Measurements from ENCODE around the gene MIPEP. TPM values are rescaled to one million over a fixed set of nuclear protein-coding genes. Genes with fewer than 3 reads are reported as not detected.
A peak's percentile ranks its signal among the peaks of the same experiment; 100 is the strongest.

The MIPEP gene
- total and polyA plus RNA-seq, 9 of the 15 experiments (the other 6 are each of a cell fraction or from before 2014, with no cell fraction given) = 1.7 to 19.3 (median 13.1) TPM

DNA sequence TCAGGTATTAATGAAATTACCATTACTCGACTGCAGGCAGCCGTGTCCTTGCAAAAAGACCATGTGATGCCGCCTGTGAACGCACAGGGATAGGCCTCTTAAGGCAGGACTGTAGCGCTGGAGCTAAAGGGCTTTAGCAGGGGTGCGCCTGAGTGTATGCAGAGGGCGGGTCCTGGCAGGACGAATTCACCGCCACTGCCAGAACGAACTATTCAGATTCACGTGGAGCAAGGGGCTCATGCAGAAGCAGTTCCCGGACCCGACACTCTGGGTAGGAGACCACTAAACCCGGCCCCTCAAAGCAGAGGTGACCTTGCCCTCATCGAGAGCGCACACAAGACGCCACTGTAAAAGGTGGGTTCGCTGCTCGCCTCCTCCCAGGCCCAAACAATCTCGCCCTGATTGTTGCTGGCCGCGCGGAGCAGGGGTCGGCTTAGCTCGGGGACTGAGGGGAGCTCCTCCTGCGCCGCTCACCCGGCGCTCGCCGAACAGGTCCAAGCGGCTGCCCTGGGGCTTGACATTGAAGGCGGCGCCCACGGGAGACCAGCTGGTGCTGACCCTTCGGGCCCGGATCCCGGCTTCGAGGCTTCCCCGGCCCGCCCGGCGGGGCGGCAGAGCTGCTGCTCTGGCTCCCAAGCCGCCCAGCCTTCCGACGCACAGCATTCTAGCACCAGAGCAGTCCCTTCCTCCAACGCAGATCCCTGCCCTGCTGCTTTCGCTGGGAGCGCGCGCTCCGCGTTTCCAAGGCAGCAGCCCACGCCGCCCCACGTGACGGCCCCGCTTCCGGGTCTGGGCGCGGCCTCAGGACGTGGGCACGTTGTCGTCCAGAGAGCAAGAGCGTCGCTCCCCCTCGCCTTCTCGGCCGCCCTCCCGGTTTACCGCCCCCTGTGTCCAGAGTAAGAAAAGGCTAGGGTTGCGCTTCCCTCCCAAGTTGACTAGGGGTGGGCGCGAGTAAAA lies at the start of gene MIPEP (continued):
- TF ChIP-seq TOE1 (IDR thresholded peaks at IDR 0.05; ENCODE audit: borderline replicate concordance) (peak; percentile 69; the same call in 1 of the 2 replicates), TOE1 (CRISPR knock-in tag; IDR thresholded peaks at IDR 0.05; ENCODE audit: borderline replicate concordance, low read depth) (no peak), POLR2G (IDR thresholded peaks at IDR 0.05; ENCODE audit: low read depth, low read length) (peak; percentile 73), BACH1 (tag; IDR thresholded peaks at IDR 0.05) (no peak), RBBP5 (IDR thresholded peaks at IDR 0.05; ENCODE audit: borderline replicate concordance, insufficient read depth, low read length, poor library complexity, severe bottlenecking) (peak; percentile 78), ATF7 (IDR thresholded peaks at IDR 0.05) (peak; percentile 56), ARNT (IDR thresholded peaks at IDR 0.05) (no peak), KLF16 (IDR thresholded peaks at IDR 0.05) (0 out of 2 replicates have a peak, but pooled peaks have one; percentile 18), POLR2AphosphoS5 (IDR thresholded peaks at IDR 0.05; ENCODE audit: control insufficient read depth, insufficient read depth, low read depth, low read length) (0 out of 2 replicates have a peak, but pooled peaks have one; percentile 20)
- TF ChIP-seq, protein P1, sequence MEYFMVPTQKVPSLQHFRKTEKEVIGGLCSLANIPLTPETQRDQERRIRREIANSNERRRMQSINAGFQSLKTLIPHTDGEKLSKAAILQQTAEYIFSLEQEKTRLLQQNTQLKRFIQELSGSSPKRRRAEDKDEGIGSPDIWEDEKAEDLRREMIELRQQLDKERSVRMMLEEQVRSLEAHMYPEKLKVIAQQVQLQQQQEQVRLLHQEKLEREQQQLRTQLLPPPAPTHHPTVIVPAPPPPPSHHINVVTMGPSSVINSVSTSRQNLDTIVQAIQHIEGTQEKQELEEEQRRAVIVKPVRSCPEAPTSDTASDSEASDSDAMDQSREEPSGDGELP (CRISPR knock-in tag; IDR thresholded peaks at IDR 0.05; ENCODE audit: borderline replicate concordance) = peak; percentile 88
- TF ChIP-seq, protein P2, sequence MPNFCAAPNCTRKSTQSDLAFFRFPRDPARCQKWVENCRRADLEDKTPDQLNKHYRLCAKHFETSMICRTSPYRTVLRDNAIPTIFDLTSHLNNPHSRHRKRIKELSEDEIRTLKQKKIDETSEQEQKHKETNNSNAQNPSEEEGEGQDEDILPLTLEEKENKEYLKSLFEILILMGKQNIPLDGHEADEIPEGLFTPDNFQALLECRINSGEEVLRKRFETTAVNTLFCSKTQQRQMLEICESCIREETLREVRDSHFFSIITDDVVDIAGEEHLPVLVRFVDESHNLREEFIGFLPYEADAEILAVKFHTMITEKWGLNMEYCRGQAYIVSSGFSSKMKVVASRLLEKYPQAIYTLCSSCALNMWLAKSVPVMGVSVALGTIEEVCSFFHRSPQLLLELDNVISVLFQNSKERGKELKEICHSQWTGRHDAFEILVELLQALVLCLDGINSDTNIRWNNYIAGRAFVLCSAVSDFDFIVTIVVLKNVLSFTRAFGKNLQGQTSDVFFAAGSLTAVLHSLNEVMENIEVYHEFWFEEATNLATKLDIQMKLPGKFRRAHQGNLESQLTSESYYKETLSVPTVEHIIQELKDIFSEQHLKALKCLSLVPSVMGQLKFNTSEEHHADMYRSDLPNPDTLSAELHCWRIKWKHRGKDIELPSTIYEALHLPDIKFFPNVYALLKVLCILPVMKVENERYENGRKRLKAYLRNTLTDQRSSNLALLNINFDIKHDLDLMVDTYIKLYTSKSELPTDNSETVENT (CRISPR knock-in tag; IDR thresholded peaks at IDR 0.05) = peak; percentile 90
- TF ChIP-seq, protein P3, sequence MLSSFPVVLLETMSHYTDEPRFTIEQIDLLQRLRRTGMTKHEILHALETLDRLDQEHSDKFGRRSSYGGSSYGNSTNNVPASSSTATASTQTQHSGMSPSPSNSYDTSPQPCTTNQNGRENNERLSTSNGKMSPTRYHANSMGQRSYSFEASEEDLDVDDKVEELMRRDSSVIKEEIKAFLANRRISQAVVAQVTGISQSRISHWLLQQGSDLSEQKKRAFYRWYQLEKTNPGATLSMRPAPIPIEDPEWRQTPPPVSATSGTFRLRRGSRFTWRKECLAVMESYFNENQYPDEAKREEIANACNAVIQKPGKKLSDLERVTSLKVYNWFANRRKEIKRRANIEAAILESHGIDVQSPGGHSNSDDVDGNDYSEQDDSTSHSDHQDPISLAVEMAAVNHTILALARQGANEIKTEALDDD (IDR thresholded peaks at IDR 0.05) = 0 out of 2 replicates have a peak, but pooled peaks have one; percentile 22
- TF ChIP-seq, protein P4, sequence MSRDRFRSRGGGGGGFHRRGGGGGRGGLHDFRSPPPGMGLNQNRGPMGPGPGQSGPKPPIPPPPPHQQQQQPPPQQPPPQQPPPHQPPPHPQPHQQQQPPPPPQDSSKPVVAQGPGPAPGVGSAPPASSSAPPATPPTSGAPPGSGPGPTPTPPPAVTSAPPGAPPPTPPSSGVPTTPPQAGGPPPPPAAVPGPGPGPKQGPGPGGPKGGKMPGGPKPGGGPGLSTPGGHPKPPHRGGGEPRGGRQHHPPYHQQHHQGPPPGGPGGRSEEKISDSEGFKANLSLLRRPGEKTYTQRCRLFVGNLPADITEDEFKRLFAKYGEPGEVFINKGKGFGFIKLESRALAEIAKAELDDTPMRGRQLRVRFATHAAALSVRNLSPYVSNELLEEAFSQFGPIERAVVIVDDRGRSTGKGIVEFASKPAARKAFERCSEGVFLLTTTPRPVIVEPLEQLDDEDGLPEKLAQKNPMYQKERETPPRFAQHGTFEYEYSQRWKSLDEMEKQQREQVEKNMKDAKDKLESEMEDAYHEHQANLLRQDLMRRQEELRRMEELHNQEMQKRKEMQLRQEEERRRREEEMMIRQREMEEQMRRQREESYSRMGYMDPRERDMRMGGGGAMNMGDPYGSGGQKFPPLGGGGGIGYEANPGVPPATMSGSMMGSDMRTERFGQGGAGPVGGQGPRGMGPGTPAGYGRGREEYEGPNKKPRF (IDR thresholded peaks at IDR 0.05; ENCODE audit: low read depth, low read length) = no peak

All from K562 (cell line).